Activated CD4-positive, alpha-beta T cell treated with anti-CD3 and anti-CD28 coated beads, Interleukin-2, amount 50 U/mL, for 4 hours (primary cell): ENCODE results near the gene LDB2.

ENCODE experiments used
- DNase-seq, 2 experiments: peaks; one replicate each; pipeline ENCODE4 v3.0.0-alpha.2; 2020

LDB2 gene

GRCh38 chr4:16752150-16752549, 146.3 kb downstream of the LDB2 start:
- no peak for DNase-seq

- DNase-seq: no peak
These were observed 147.4 kb downstream of the LDB2 start for GRCh38 chr4:16750882-16751642.

DNA sequence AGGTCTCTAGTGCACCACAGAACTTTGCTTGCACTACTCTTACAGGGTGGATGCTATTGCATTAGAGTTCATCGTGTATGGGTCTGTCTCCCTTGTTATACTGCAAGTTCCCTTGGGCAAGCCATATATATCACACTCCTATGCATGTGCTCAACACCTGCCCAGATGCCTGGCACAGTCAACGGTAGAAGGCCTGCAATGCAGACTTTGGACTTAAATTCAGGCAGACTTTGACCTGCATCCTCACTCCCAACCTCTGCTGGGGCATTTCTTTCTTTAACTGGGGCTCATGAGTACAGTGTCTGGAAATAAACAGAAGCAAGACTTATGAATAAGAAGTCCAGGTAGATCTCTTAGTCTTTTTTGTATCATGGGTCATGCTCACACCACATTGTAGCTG, 148.2 kb downstream of the LDB2 start:
- DNase-seq: no peak

- DNase-seq: no peak
These were observed 152.6 kb downstream of the LDB2 start for GRCh38 chr4:16745887-16746286.

- no peak for DNase-seq
These were observed 153.3 kb downstream of the LDB2 start for GRCh38 chr4:16745009-16745635.

- DNase-seq: no peak
These were observed 157.2 kb downstream of the LDB2 start for GRCh38 chr4:16741287-16741686.

DNA sequence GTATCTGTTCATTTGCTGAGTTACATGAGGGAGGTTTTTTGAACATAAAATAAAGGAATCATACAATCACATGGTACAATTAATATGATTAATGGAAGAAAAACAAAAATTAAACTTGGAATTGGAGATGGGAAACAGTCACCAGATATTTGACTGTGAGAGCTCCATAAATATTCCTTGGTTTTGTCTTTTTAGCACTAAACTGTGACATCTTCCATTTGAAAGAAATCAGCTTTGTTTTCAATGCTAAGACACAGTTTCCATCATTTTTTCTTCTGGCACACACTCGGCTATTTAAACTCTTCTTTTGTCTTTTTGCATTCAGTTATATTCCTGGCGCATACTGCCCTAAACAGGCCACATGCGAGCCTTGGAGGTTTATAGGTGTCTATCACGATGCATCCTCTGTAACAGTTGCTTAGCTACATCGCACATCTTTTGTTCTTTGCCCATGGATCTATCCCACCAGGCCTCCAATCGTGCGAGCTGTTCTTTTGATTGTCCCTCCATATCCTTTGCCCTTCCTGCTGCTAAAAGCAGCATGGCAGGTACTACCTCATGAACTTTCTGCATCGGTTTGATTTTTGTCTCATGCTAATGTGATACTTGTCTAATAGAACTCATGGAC, 158.3 kb downstream of the LDB2 start:
- DNase-seq: no peak

DNA sequence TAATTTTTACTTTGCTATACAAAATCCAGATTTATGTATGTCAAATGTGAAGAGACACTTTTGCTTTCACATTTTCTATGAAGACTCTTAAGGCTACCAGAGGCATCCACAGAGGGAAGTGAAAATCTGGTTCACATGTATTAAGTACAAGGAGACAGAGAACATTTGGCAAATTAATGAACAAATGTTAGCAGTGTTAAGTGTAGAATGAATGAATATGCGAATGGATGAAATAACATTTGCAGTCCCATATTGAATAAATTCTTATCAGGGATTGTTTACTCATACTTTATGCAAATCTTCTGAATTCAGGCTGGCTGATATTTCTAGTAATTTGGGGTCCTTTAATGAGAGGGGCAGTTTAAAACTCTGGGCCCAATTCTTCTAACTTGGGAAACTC, 159.9 kb downstream of the LDB2 start:
- no peak for DNase-seq

GRCh38 chr4:16733509-16733908, 164.9 kb downstream of the LDB2 start:
- no peak for DNase-seq

- DNase-seq: no peak
These were observed 165.7 kb downstream of the LDB2 start for GRCh38 chr4:16732741-16733140.

DNA sequence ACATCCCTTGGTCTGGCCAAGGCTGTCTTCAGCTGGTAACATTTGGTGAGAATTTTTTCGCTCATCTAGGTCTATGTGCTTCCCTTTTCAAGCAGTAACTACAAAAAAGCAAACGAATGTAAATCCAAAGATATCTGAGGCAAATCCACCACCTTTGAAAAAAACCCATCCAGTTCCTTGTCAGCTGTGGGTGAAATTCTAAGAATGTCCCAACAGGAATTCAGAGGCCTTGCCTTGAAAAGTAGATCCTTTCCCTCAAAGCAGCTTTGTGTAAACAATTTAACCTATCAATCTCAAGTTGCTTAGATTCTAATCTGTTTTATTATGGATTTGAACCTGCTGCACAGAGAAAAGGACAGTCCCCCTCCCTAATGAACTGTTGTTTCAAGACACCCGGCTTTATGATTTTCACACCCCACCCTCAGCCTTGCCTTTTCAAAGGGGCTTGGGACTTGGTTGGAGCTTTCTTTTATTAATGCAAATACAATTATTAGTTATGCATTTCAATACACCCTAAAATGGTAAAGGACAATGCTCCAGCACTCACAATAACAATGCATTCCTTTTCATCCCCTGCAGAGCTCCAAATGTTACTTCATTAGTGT, 166.6 kb downstream of the LDB2 start:
- no peak for DNase-seq

DNA sequence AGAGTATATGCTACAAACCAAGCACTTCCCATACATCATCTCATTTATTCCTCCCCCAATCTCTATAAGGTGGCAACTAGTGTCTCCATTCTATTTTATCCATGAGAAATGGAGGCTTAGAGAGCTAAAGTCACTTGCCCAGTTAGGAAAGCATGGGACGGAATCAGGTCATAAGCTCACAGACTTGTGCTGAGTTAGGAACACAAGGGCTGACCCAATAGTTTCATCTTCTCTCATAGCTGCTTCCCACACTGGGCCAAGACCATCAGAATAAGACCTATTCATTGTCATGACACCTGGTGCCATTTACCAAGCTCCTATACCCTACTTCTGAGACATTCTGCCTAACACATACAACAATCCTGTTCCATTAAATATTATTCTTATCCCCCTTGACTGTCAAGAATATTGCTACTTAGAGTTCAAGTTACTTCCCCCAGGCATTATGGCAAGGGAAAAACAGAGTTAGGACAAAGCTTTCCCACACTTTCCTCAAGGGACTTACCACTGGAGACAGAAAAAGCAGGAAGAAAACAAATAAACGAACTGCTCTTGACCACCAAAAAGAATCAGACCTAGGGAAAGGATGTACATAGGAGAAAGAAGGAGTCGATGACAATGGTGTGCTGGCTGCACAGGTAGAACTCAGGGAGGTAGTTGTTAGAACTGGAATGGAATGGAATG, 167.8 kb downstream of the LDB2 start:
- DNase-seq: no peak

DNA sequence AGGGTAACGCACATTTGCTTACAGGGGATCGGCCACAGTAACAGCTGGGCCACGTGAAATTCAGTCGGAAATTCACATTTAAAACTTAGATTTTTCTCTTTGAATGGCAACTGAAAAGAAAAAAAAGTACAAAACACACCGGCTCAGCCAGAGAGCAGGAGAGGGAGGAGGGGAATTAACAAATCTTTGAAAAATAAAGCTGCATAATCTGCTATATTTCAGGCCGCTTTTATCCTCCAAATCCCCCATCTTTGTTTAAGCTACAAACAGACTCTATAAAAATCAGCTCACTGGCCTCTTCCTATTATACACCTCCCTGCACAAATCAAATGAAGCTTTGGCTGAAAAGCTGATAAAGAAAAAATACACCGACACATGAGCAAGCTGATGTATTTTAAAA, 169.1 kb downstream of the LDB2 start:
- DNase-seq: no peak

DNA sequence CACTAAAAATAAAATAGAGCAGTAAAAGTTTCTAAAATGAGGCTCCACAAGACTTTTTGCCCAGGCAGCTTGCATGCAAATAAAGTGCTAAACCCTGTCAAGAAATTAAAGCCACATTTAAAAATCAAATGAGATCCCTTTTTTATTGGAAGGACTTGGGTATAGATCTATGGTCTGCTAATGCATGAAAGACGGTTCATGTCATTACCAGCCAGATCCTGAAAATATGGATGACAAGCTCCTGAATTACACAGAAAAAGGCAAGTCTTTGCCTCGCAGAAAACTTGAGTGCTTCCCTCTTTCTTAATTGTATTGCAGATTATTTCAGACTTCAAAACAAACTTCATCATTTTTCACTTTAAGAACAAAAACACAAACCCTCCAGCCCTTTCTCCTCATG, 169.6 kb downstream of the LDB2 start:
- DNase-seq: no peak

- no peak for DNase-seq
These were observed 170.3 kb downstream of the LDB2 start for GRCh38 chr4:16728111-16728510.

GRCh38 chr4:16727218-16727617, 171.2 kb downstream of the LDB2 start:
- DNase-seq: no peak

GRCh38 chr4:16726368-16727050, 171.9 kb downstream of the LDB2 start:
- DNase-seq: no peak

DNA sequence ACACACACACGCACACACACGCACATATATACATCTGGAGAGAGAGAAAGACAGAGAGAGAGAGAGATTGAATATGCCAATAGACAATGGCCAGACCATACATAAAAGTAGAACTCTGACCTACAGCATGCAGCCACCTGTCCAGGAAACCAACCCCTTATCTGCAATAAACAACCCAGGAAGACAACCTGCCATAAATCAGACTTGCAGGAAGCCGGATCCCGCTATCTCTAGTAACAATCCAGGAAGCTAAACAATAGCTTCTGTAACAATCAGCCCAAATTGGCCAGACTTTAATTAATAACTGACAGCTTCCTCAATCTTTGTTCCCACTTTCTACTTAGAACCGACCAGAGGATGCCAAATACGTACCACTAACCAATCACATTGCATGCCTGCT, 173.2 kb downstream of the LDB2 start:
- no peak for DNase-seq

DNA sequence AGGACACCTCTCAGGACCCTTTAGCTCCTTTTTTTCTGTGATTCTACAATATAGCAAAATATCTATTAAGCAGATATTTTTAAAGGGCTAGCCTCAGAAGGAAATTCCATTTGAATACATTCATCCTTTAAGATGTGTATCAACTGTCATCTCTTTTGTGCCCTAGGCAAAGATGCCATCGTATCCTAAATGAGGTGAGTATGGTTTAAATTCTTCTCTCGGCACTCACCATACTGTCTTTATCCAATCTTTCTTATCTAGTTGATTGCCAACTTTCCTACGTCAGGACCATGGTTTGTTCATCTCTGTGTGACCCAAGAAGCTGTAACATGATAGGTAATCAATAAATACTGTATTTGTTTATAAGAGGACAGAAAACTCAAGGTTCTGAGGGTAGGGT, 176.0 kb downstream of the LDB2 start:
- DNase-seq: no peak

GRCh38 chr4:16721613-16722291, 176.7 kb downstream of the LDB2 start:
- DNase-seq: no peak

DNA sequence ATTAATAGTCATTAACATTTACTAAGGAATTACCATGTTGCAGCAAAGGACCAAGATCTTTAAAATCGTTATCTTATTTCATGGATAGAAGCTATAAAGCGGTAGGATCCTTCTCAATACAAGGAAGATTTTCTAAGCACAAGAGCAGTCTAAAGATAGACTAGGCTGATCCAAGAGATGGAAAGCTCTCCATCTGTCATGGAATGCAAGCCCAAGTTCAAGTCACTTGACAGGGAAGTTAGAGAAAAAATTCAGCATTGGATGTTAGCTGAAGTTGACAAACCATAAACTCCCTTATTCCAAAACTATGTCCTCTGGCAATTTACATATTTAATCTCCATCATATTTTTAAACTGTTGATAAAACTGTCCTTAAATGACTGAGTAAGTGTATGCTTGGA, 177.7 kb downstream of the LDB2 start:
- no peak for DNase-seq
